Measurements from ENCODE around the gene ANKRD30B.
"Not testable (repeated sequence)": the region's sequence is repeated elsewhere in the genome, so short reads cannot be mapped to it uniquely, and the experiment has no call there.

ANKRD30B gene

DNA sequence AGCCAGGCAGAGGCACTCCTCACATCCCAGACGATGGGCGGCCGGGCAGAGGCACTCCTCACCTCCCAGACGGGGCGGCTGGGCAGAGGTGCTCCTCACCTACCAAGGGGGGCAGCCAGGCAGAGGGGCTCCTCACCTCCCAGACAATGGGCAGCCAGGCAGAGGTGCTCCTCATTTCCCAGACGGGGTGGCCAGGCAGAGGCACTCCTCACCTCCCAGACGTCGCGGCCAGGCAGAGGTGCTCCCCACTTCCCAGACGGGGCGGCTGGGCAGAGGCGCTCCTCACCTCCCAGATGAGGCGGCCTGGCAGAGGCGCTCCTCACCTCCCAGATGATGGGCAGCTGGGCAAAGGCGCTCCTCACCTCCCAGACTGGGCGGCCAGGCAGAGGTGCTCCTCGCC, 107.7 kb downstream of the ANKRD30B start:
- not testable (repeated sequence) for DNase-seq

DNA sequence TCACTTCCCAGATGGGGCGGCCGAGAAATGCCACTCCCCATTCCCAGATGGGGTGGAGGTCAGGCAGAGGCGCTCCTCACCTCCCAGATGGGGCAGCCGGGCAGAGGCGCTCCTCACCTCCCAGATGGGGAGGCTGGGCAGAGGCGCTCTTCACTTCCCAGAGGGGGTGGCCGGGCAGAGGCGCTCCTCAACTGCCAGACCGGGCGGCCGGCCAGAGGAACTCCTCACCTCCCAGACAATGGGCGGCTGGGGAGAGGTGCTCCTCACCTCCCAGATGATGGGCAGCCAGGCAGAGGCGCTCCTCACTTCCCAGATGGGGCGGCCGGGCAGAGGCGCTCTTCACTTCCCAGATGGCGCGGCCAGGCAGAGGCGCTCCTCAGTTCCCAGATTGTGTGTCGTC, 108.3 kb downstream of the ANKRD30B start:
- DNase-seq: not testable (repeated sequence)

DNA sequence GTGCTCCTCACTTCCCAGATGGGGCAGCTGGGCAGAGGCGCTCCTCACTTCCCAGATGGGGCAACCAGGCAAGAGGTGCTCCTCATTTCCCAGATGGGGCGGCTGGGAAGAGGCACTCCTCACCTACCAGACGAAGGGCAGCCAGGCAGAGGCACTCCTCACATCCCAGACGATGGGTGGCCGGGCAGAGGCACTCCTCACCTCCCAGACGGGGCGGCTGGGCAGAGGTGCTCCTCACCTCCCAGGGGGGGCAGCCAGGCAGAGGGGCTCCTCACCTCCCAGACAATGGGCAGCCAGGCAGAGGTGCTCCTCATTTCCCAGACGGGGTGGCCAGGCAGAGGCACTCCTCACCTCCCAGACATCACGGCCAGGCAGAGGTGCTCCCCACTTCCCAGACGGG, 110.5 kb downstream of the ANKRD30B start:
- not testable (repeated sequence) for DNase-seq

DNA sequence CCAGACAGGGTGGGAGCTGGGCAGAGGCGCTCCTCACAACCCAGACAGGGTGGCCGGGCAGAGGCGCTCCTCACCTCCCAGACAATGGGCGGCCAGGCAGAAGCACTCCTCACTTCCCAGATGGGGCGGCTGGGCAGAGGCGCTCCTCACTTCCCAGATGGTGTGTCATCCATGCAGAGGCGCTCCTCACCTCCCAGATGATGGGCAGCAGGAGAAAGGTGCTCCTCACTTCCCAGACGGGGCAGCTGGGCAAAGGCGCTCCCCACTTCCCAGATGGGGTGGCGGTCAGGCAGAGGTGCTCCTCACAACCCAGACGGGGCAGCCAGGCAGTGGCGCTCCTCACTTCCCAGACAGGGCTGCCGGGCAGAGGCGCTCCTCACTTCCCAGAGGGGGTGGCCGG, 112.0 kb downstream of the ANKRD30B start:
- DNase-seq: not testable (repeated sequence)

DNA sequence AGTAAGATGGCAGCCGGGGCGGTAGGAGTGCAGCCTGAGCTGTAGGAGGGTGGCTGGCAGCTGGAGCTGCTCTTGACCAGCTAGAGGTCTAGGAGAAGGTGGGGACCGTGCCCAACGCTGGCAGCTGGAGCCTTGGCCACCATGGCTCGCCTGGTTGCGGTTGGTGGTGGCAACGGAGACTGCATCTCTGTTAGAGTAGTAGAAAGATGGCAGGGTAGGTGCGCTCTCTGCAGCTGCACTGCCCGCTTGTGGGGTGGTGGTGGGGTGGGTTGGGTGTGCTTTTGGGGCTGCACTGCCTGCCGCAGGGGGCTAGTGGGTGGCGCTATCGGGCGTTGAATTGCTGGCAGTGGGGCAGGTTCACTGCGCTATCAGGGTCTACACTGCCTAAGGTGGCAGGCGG, 118.5 kb downstream of the ANKRD30B start:
- DNase-seq: not testable (repeated sequence)

DNA sequence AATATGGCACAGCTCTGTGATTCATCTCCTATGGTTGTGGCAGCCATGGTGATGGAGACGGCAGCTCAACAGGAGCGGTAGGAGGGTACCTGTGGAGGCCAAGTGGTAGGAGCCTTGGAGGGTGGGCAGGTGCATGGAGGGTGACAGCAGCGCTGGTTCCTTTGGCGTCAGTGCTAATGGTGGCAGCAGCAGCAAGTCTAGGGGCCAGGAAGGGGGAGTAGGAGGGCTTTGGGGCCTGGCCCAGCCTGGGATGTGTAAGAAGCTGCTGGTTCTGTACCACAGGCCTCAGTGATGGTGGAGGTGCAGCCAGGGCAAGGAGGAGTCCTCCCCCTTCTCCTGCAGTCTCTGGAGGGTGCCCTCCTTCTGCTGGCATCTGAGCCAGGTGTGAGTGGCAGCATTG, 120.0 kb downstream of the ANKRD30B start:
- DNase-seq: not testable (repeated sequence)

DNA sequence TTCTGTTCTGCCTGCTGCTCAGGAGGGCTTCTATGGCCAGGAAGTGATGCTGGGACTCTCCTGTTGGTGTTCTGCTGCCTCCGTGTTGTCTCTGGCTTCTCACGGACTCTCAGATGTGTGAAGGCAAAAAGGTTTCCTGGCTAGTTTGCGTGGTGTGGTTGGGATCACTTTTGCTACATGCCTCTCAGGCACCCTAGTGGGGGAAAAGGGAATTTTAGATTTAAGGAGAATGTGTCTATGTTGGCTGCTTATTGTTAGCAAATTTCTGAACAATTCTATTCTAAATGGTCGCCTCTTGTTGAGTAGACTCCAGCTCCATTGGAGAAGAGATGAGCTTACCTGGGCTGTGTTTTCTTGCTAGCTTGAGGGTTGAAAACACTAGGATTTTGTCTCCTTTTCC, 120.9 kb downstream of the ANKRD30B start:
- DNase-seq: not testable (repeated sequence)

DNA sequence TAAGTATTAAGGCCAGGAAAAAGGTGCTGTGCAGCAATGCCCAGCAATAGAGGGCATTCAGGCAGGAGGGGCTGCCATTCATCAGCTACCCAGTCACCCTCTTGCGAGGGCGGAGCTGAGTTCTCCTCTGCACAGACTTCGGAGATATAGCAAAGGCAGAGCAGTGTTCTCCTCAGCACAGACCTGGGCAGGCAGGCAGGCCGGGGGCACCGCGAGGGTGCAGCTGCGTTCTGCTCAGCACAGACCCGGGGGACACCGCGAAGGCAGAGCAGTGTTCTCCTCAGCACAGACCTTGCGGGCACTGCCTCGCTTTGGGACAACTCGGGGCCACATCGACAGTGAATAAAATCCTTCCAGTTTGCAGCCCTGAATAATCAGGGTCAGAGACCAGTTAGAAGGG, 130.9 kb downstream of the ANKRD30B start:
- DNase-seq: not testable (repeated sequence)

DNA sequence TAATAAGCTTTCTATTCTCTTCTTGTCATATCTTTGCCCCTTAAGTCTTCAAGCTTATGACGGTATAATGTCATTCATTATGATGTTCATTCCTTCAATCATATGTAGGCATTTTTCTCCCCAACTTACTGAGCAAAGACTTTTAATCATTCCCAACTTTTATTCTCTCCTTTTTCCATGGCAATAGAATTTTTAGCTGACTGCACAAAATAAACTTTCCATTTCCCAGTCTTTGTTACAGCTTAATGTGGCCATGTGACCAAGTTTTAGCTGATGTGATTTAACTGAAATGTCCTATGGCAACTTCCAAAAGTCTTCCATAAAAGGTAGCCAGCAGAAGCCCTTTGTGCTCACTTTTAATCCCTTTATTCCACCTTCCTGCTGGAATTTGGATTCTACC, 152.5 kb downstream of the ANKRD30B start:
- DNase-seq: no peak
